ENCODE measurements around the gene ELP4.
"Not testable (repeated sequence)": the region's sequence is repeated elsewhere in the genome, so short reads cannot be mapped to it uniquely, and the experiment has no call there.

The ELP4 gene

DNA sequence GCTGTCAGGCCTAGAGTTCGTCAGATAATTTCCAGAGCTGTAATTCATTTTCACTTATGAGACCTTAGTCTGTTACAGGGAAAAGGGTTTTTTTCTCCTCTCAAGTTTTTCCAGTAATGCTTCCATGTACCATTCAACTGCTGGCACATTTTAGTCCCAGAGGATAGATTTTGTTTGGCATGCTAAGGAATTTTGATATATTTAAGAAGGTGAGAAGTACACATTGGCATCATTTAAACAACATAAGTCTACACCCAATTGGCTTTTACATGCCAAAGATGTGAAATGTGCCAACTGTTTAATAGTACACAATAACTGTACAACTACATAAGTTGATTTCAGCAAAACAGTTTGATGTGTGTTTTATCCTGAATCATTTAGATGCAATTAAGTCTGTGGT lies 230.6 kb downstream of the ELP4 start:
- no peak for TF ChIP-seq CTCF (conservative IDR thresholded peaks at IDR 0.05; ENCODE audit: low read depth, low read length)
- Histone ChIP-seq H3K4me1 (ENCODE audit: low read depth, poor library complexity, severe bottlenecking) (no peaks in the 10 kb centered on the region), H3K36me3 (ENCODE audit: insufficient read depth) (no peaks in the 10 kb centered on the region), H3K79me2 (ENCODE audit: insufficient read depth, low read depth) (no peaks in the 10 kb centered on the region), H3K4me3 (IDR thresholded peaks at IDR 0.05; ENCODE audit: insufficient read depth, low read depth, low read length) (no peak overlapping the region), H4K20me1 (ENCODE audit: insufficient read depth) (no peaks in the 10 kb centered on the region), H3K27me3 (ENCODE audit: insufficient read depth, low read depth) (no peaks in the 10 kb centered on the region), H2AFZ (ENCODE audit: low read depth) (no peak overlapping the region), H3K27ac (no peak overlapping the region), H3K9ac (no peak overlapping the region), H3K4me2 (no peak overlapping the region)

DNA sequence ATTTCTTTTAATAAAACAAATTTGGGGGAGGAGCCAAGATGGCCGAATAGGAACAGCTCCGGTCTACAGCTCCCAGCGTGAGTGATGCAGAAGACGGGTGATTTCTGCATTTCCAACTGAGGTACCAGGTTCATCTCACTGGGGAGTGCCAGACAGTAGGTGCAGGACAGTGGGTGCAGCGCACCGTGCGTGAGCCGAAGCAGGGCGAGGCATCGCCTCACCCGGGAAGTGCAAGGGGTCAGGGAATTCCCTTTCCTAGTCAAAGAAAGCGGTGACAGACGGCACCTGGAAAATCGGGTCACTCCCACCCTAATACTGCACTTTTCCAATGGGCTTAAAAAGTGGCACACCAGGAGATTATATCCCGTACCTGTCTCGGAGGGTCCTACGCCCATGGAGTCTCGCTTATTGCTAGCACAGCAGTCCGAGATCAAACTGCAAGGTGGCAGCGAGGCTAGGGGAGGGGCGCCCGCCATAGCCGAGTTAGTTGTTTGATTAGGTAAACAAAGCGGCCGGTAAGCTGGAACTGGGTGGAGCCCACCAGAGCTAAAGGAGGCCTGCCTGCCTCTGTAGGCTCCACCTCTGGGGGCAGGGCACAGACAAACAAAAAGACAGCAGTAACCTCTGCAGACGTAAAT lies 231.3 kb downstream of the ELP4 start:
- H3K27ac ChIP-seq; H3K4me3 ChIP-seq (IDR thresholded peaks at IDR 0.05; ENCODE audit: insufficient read depth, low read depth, low read length); H3K79me2 ChIP-seq (ENCODE audit: insufficient read depth, low read depth); H3K9ac ChIP-seq; H2AFZ ChIP-seq (ENCODE audit: low read depth); H3K27me3 ChIP-seq (ENCODE audit: insufficient read depth, low read depth); H3K36me3 ChIP-seq (ENCODE audit: insufficient read depth); H4K20me1 ChIP-seq (ENCODE audit: insufficient read depth); H3K4me1 ChIP-seq (ENCODE audit: low read depth, poor library complexity, severe bottlenecking); H3K4me2 ChIP-seq: not testable (repeated sequence)

- TF ChIP-seq CTCF (conservative IDR thresholded peaks at IDR 0.05; ENCODE audit: low read depth, low read length) = no peak
- Histone ChIP-seq H3K27me3 (ENCODE audit: insufficient read depth, low read depth) (no peaks in the 10 kb centered on the region), H3K9ac (no peak overlapping the region), H2AFZ (ENCODE audit: low read depth) (no peak overlapping the region), H4K20me1 (ENCODE audit: insufficient read depth) (no peaks in the 10 kb centered on the region), H3K4me3 (IDR thresholded peaks at IDR 0.05; ENCODE audit: insufficient read depth, low read depth, low read length) (no peak overlapping the region), H3K4me1 (ENCODE audit: low read depth, poor library complexity, severe bottlenecking) (no peaks in the 10 kb centered on the region), H3K27ac (no peak overlapping the region), H3K4me2 (no peak overlapping the region), H3K36me3 (ENCODE audit: insufficient read depth) (no peaks in the 10 kb centered on the region), H3K79me2 (ENCODE audit: insufficient read depth, low read depth) (no peaks in the 10 kb centered on the region)
Measured at GRCh38 chr11:31747581-31747980, 238.0 kb downstream of the ELP4 start.

- no peaks in the 10 kb centered on the region for H3K36me3 ChIP-seq (ENCODE audit: insufficient read depth)
- TF ChIP-seq CTCF (conservative IDR thresholded peaks at IDR 0.05; ENCODE audit: low read depth, low read length) = no peak
- no peak overlapping the region for H3K4me3 ChIP-seq (IDR thresholded peaks at IDR 0.05; ENCODE audit: insufficient read depth, low read depth, low read length)
- no peaks in the 10 kb centered on the region for H3K27me3 ChIP-seq (ENCODE audit: insufficient read depth, low read depth)
- no peak overlapping the region for H2AFZ ChIP-seq (ENCODE audit: low read depth)
- no peak overlapping the region for H3K4me2 ChIP-seq
- H3K4me1 ChIP-seq (ENCODE audit: low read depth, poor library complexity, severe bottlenecking) = no peaks in the 10 kb centered on the region
- H3K79me2 ChIP-seq (ENCODE audit: insufficient read depth, low read depth) = no peaks in the 10 kb centered on the region
- no peaks in the 10 kb centered on the region for H4K20me1 ChIP-seq (ENCODE audit: insufficient read depth)
- no peak overlapping the region for H3K9ac ChIP-seq
- no peak overlapping the region for H3K27ac ChIP-seq
Measured at GRCh38 chr11:31757260-31757835, 247.8 kb downstream of the ELP4 start.

DNA sequence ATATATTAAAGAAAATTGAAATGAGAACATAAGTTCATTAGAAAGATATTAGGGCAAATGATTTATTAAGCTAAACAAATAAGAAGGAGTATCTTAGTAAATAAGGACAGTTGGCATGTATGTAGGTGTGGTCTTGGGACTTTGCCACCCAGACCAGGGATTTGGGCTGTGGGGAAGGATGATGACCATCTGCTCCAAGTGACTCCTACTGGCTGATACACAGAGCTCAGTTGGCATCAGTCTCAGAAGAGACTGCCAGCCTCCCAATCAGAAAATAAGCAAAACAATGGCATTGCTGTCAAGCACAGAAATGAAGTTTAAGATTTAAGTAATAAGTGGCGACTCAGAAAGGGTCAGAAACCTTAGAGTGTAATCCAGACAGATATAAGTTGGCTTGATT lies 252.1 kb downstream of the ELP4 start:
- H3K4me3 ChIP-seq (IDR thresholded peaks at IDR 0.05; ENCODE audit: insufficient read depth, low read depth, low read length) = no peak overlapping the region
- no peak overlapping the region for H3K9ac ChIP-seq
- H3K4me1 ChIP-seq (ENCODE audit: low read depth, poor library complexity, severe bottlenecking) = no peaks in the 10 kb centered on the region
- no peaks in the 10 kb centered on the region for H4K20me1 ChIP-seq (ENCODE audit: insufficient read depth)
- H3K36me3 ChIP-seq (ENCODE audit: insufficient read depth) = no peaks in the 10 kb centered on the region
- H2AFZ ChIP-seq (ENCODE audit: low read depth) = no peak overlapping the region
- TF ChIP-seq CTCF (conservative IDR thresholded peaks at IDR 0.05; ENCODE audit: low read depth, low read length) = no peak
- no peak overlapping the region for H3K4me2 ChIP-seq
- H3K27me3 ChIP-seq (ENCODE audit: insufficient read depth, low read depth) = no peaks in the 10 kb centered on the region
- H3K27ac ChIP-seq = no peak overlapping the region
- no peaks in the 10 kb centered on the region for H3K79me2 ChIP-seq (ENCODE audit: insufficient read depth, low read depth)

Data from KMS-11 (cell line).